NCI-H1930 (cell line): Measurements from ENCODE around the gene MRPL42.
"Not testable (repeated sequence)": the region's sequence is repeated elsewhere in the genome, so short reads cannot be mapped to it uniquely, and the experiment has no call there.

Experiments
- DNase-seq, 2 experiments: peaks; one replicate each; lab custom pipeline; 2025; lab: John Stamatoyannopoulos, UW

MRPL42 gene

DNA sequence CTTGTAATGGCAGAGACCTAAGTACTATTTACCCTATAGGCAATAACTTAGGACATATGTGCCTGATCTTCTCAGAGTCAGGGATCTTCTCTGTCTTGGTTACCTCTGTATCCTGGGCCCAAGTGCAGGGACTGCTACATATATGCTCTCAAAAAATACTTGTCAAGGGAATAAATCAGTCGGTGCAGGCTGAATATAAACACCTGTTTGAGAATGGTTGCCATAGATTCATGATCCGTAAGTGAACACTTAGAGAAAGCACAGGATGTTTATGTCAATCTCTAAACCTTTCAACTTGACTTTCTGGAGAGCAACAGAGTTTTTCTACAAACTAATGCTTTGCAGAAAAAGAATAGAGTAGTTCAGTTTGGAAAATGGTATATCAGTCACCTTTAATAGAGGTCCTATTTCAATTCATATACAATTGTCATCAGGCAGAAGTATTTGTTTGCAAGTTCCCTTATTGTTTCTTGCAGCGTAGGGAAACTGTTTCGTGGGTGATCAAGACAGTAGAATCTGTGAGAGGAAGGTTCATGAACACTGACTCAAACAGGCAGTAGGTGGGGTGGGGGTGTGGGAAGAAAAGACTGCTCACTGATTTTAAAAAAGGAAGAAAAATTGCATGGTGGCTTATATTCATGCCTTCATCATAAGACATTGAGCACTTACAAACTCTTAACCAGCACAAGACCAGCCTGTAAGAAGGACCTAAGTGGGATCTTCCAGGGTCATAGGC, 19.6 kb upstream of the MRPL42 start:
- DNase-seq, result no peak

DNA sequence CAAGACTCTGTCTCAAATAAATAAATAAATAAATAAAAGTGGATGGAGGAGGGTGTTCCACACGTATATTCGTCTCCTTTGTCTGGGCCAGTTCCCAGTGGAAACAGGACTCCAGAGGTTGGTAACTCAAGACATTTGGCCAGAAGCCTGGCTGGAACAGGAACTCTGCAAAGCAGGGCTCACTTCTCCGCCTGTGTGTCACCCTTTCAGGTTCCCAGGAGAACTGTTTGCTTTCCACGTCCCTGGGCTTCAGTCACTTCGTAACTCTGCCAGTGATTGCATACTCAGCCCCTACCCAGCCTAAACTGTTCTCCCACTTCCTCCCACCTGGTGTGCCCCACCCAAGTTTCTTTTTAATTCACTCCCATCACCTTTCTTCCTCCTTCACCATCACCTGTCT, 18.5 kb upstream of the MRPL42 start:
- DNase-seq, result no peak

- DNase-seq, result no peak
Observed at GRCh38 chr12:93449277-93449676, 18.0 kb upstream of the MRPL42 start.

- DNase-seq, result no peak
Observed at GRCh38 chr12:93451423-93452158, 15.7 kb upstream of the MRPL42 start.

DNA sequence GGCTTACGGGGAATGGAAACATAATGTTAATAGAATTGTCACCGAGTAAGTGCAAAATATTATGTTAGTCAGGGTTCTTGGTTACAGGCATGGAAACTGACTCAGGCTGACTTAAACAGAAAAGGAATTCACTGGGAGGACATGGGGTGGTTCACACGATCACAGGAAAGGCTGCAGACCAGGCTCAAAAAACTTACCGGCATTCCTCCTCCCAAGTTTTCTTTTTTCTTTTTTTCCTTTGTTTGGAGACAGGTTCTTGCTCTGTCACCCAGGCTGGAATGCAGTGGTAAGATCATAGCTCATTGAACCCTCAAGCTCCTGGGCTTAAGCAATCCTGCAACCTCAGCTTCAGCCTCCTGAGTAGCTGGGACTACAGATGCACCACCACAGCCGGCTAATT, 13.7 kb upstream of the MRPL42 start:
- DNase-seq, result no peak

- DNase-seq, result no peak
Observed at GRCh38 chr12:93456077-93456476, 11.2 kb upstream of the MRPL42 start.

DNA sequence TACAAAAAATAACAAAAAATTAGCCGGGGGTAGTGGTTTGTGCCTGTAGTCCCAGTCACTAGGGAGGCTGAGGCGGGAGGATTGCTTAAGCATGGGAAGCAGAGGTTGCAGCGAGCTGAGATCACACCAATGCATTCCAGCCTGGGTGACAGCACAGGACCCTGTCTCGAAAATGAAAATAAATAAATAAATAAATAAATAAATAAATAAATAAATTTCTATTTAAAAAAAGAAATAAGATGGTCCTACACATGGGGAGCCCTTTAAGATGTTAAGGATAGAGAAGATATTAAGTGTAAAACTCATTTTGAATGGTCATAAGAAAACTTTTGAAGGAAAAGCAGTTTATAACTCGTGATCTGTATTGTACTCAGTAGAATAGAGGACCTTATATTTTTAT, 8.2 kb upstream of the MRPL42 start:
- no peak for DNase-seq

DNA sequence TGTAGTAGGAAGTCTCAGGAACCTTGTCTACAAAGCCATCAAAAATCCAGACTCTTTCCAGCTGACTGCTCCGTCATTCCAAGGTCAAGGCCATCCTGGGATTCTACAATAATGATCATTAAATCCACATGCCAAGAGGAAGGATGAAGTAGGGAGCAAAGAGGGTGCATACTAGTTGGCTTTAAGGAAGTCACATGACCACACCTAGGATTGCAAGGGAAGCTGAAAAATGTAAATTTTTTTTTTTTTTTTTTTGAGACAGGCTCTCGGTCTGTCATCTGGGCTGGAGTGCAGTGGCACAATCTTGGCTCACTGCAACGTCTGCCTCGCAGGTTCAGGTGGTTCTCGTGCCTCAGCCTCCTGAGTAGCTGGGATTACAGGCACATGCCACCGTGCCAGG, 7.3 kb upstream of the MRPL42 start:
- no peak for DNase-seq

DNA sequence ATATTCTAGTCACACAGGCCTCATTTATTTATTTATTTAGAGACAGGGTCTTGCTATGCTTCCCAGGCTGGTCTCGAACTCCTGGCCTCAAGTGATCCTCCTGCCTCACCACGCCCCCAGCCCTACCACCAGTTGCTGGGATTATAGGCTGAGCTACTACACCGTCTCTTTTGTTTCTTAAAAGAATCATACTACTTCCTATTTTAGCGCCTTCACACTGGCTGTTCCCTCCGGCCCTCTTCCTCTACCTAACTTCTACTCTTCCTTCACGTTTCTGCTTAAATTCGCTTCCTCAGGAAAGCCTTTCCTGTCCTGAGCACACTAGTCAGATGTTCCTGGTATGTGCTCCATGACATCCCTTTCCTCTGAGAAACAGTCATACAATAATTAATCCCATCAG, 6.4 kb upstream of the MRPL42 start:
- no peak for DNase-seq

GRCh38 chr12:93461503-93461902, 5.8 kb upstream of the MRPL42 start:
- DNase-seq, result no peak

DNA sequence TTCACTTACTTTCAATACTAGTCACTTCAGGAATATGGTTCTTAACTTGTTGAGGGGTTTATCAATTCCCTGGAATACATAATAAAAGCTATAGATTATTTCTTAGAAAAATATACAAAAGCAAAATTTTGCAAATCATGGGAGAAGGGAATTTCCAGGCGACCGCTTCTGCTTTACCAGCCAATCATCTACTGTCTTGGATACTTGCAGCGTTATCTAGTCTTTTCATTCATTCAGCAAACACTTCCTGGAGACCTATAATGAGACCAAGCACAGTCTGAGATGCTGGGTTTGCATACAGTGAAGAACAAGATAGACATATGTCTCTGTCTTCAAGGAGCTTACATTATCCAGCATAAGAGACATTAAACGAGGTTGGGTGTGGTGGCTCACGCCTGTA, 1.5 kb upstream of the MRPL42 start:
- no peak for DNase-seq

- no peak for DNase-seq
Observed at GRCh38 chr12:93466625-93467350, 526 bp upstream of the MRPL42 start.

DNA sequence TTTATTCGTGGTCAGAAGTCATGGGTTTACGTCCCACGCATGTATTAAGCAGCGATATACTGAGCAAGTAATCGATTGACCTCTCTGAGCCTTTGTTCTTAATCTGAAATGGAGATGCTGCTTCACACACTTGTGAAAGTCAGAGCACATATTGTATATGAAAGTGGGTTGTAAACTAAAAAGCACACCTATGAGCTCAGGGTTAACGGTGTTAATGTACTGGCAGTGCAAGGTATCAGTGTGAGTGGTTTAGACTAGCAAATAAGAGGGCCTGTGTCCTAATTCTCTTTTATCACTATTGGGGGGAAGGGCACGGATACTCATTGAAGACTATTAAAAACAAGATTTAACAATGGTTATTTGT, 676 bp downstream of the MRPL42 start:
- DNase-seq, result no peak

- no peak for DNase-seq
Observed at GRCh38 chr12:93469386-93469785, 2.1 kb downstream of the MRPL42 start.

GRCh38 chr12:93476555-93476954, 9.2 kb downstream of the MRPL42 start:
- no peak for DNase-seq

DNA sequence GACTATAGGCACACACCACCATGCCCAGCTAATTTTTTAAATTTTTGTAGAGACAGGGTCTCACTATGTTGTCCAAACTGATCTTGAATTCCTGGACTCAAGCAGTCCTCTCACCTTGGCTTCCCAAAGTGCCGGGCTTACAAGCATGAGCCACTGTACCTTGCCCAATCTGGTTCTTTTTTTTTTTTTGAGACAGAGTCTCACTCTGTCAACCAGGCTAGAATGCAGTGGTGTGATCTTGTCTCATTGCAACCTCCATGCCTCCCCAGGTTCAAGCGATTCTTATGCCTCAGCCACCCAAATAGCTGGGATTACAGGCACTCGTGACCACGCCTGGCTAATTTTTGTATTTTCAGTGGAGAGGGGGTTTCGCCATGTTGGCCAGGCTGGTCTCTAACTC, 15.4 kb downstream of the MRPL42 start:
- no peak for DNase-seq

DNA sequence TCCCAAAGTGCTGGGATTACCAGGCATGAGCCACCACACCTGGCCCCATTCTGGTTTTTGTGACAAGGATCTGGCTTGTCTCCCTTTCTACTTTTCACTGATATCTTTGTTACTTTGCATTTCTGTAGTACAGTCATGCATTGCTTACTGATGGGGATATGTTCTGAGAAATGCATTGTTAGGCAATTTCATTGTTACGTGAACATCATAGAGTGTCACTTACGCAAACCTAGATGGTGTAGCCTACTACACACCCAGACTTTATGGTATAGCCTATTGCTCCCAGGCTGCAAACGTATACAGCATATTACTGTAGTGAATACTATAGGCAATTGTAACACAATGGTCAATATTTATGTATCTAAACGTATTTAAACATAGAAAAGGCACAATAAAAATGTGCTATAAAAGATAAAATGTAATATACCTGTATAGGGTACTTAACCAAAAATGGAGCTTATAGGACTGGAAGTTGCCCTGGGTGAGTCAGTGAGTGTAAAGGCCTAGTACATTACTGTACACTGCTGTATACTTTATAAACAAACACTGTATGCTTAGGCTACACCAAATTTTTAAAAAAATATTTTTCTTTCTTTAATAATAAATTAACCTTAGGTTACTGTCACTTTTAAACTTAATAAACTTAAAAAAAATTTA, 16.0 kb downstream of the MRPL42 start:
- no peak for DNase-seq

DNA sequence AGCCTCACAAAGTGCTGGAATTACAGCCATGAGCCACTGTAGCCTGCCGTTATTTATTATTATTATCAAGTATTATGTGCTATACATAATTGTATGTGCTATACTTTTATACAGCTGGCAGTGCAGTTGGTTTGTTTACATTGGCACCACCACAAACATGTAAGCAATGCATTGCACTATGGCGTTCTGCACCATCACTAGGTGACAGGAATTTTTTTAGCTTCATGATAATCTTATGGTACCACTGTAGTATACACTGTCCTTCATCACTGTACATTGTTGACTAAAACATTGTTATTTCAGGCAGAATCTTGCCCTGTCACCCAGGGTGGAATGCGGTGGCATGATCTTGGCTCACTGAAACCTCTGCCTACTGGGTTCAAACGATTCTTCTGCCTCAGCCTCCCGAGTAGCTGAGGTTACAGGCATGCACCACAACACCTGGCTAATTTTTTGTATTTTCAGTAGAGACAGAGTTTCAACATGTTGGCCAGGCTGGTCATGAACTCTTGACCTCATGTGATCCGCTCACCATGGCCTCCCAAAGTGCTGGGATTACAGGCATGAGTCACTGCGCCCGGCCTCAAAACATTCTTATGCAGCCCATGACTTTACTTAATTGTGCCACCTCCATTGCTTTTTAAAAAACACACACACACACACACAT, 17.1 kb downstream of the MRPL42 start:
- DNase-seq, result no peak

DNA sequence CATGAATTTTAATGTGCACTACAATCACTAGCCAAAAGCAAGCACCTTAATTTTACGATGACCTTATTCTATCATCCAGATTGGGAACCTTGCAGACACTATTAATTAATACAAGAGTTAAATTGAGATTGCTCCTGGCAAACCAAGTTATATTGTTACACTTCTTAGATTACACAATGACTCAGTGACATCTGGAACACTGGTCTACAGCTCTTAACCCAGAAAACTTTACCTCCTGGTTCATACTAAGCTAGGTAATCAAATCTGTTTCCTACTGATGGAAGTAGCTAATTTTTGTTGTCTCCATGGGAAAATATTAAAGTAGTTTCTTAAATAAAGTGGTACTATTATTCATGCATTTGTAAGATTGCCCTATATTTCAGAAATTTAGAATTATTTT, 25.5 kb downstream of the MRPL42 start:
- not testable (repeated sequence) for DNase-seq

DNA sequence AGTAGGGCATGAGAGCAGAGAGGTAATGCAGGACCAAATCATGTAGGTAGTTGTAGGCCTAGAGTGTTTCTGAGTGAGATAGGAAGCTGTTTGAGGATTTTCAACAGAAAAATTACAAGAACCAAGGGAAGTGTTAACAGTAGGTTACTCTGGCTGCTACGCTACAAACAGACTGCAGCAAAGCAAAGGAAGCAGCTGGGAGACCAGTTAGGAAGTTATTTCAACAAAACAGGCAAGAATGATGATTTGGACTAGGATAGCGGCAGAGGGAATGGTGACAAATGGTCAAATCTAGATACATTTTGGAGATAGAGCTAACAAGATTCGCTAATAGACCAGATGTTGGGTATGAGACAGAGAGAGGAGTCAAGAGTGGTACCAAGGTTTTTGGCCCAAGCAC, 26.8 kb downstream of the MRPL42 start:
- no peak for DNase-seq

DNA sequence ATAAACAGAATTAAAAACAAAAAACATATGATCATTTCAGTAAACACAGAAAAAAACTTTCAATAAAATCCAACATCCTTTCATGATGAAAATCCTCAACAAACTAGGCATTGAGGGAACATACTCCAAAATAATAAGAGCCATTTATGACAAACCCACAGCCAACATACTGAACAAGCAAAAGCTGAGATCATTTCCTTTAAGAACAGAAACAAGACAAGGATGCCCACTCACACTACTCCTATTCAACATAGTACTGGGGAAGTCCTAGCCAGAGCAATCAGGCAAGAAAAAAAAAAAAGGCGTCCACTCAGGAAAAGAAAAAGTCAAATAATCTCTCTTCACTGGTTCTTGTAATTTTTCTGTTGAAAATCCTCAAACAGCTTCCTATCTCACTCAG, 30.1 kb downstream of the MRPL42 start:
- DNase-seq, result no peak

GRCh38 chr12:93498813-93499212, 31.5 kb downstream of the MRPL42 start:
- not testable (repeated sequence) for DNase-seq
